ENCODE results near the gene SIX2. TPM values are rescaled to one million over a fixed set of nuclear protein-coding genes. Genes with fewer than 3 reads are reported as not detected.

Gene SIX2
- total RNA-seq, 6 experiments from 2014 or later = not detected

- peaks cover 17% of the 10 kb centered on the region for H3K27me3 Mint-ChIP-seq (ENCODE audit: insufficient read depth)
- H3K4me1 Mint-ChIP-seq (ENCODE audit: low read depth) = peaks cover 38% of the 10 kb centered on the region
- no peak for TF ChIP-seq CTCF (IDR thresholded peaks at IDR 0.05)
- H3K4me3 Mint-ChIP-seq = no peak overlapping the region; the same call in 1 of the 2 replicates
- no peaks in the 10 kb centered on the region for H3K36me3 Mint-ChIP-seq (ENCODE audit: low read depth)
- no peak overlapping the region for H3K27ac Mint-ChIP-seq
- DNase-seq = no peak
- H3K9me3 Mint-ChIP-seq = no peaks in the 10 kb centered on the region
Measured at GRCh38 chr2:44959855-44960254, 49.4 kb downstream of the SIX2 start.

- Mint-ChIP-seq H3K9me3 (no peaks in the 10 kb centered on the region), H3K36me3 (ENCODE audit: low read depth) (no peaks in the 10 kb centered on the region), H3K27ac (no peak overlapping the region), H3K4me1 (ENCODE audit: low read depth) (peaks cover 41% of the 10 kb centered on the region), H3K27me3 (ENCODE audit: insufficient read depth) (peaks cover 31% of the 10 kb centered on the region), H3K4me3 (no peak overlapping the region)
- no peak for TF ChIP-seq CTCF (IDR thresholded peaks at IDR 0.05)
- no peak for DNase-seq
Measured at GRCh38 chr2:44957656-44958327, 51.5 kb downstream of the SIX2 start.

- peaks cover 45% of the 10 kb centered on the region for H3K4me1 Mint-ChIP-seq (ENCODE audit: low read depth)
- H3K9me3 Mint-ChIP-seq = no peaks in the 10 kb centered on the region
- peaks cover 32% of the 10 kb centered on the region for H3K27me3 Mint-ChIP-seq (ENCODE audit: insufficient read depth)
Measured at GRCh38 chr2:44956843-44957242, 52.4 kb downstream of the SIX2 start.

GRCh38 chr2:44955593-44956392, 53.5 kb downstream of the SIX2 start:
- Mint-ChIP-seq H3K36me3 (ENCODE audit: low read depth) (no peaks in the 10 kb centered on the region), H3K27ac (no peak overlapping the region), H3K9me3 (no peaks in the 10 kb centered on the region), H3K27me3 (ENCODE audit: insufficient read depth) (peaks cover 39% of the 10 kb centered on the region), H3K4me3 (no peak overlapping the region; the same call in 1 of the 2 replicates), H3K4me1 (ENCODE audit: low read depth) (peaks cover 45% of the 10 kb centered on the region)
- DNase-seq = peak; percentile 37
- peak; percentile 92 for TF ChIP-seq CTCF (IDR thresholded peaks at IDR 0.05)

More at GRCh38 chr2:44956843-44957242, 52.4 kb downstream of the SIX2 start:
- no peak for TF ChIP-seq CTCF (IDR thresholded peaks at IDR 0.05)
- no peak for DNase-seq
- Mint-ChIP-seq H3K27ac (no peak overlapping the region), H3K36me3 (ENCODE audit: low read depth) (no peaks in the 10 kb centered on the region), H3K4me3 (no peak overlapping the region)

Other genes starting within 250 kb of the SIX2 start
- gene SIX3, start 67.8 kb downstream of the SIX2 start, total RNA-seq (2021; fragmentation: NEBNext Ultra II Directional; extraction: Animal tissue kit (Norgen Biotek cat#: 25700)) = not detected

All from HFFc6 (cell line).